HepG2 (cell line): ENCODE measurements around the gene ENO1. TPM values are rescaled to one million over a fixed set of nuclear protein-coding genes. Genes with fewer than 3 reads are reported as not detected.

Source experiments
- CEBPG ChIP-seq: IDR thresholded peaks from 2 replicates; pipeline ENCODE4 v1.6.1; 2016
- KAT7 ChIP-seq: IDR thresholded peaks from 2 replicates; pipeline ENCODE4 v1.6.1; 2018; ENCODE audit warnings: borderline replicate concordance, missing compliant biosample characterization
- NFKBIZ ChIP-seq: IDR thresholded peaks from 2 replicates; pipeline ENCODE4 v1.6.1; 2018; ENCODE audit warnings: missing genetic modification reagents, missing compliant biosample characterization
- NR3C1 ChIP-seq: sonication (generic); formaldehyde crosslinking; IDR thresholded peaks from 2 replicates; pipeline ENCODE4 v1.4.0; 2020; ENCODE audit warnings: missing genetic modification reagents
- PHF8 ChIP-seq: sonication (generic); formaldehyde crosslinking; IDR thresholded peaks from 2 replicates; pipeline ENCODE4 v1.5.0; 2020; ENCODE audit warnings: missing genetic modification reagents
- TCF12 ChIP-seq, 2 experiments: fragments of 450-650 bp in 1 of 2; sonication (generic) in 1 of 2; formaldehyde crosslinking in 1 of 2; IDR thresholded peaks; 2 replicates each; pipeline versions ENCODE4 v1.6.1 to v1.8.0; 2017 to 2022; ENCODE audit warnings: antibody characterized with exemption in 1 of 2, mild to moderate bottlenecking in 1 of 2, missing genetic modification reagents in 1 of 2, moderate library complexity in 1 of 2
- ZFP90 ChIP-seq: sonication (generic); formaldehyde crosslinking; IDR thresholded peaks from 2 replicates; pipeline ENCODE4 v1.8.0; 2022; ENCODE audit warnings: missing genetic modification reagents, mild to moderate bottlenecking, inconsistent platforms, borderline replicate concordance
- ZFP91 ChIP-seq: sonication (generic); formaldehyde crosslinking; IDR thresholded peaks from 2 replicates; pipeline ENCODE4 v1.9.0; 2022; ENCODE audit warnings: missing genetic modification reagents, mild to moderate bottlenecking, borderline replicate concordance
- ZNF205 ChIP-seq: IDR thresholded peaks from 2 replicates; pipeline ENCODE4 v1.6.1; 2018; ENCODE audit warnings: missing biosample characterization, missing genetic modification reagents
- ZNF460 ChIP-seq: sonication (generic); formaldehyde crosslinking; IDR thresholded peaks from 2 replicates; pipeline ENCODE4 v1.5.1; 2020; ENCODE audit warnings: missing genetic modification reagents, mild to moderate bottlenecking, borderline replicate concordance
- ZNF577 ChIP-seq: sonication (generic); formaldehyde crosslinking; IDR thresholded peaks from 2 replicates; pipeline ENCODE4 v1.4.0; 2020; ENCODE audit warnings: mild to moderate bottlenecking, low read depth, missing genetic modification reagents, borderline replicate concordance
- ZNF619 ChIP-seq: sonication (generic); formaldehyde crosslinking; IDR thresholded peaks from 2 replicates; pipeline ENCODE4 v1.4.0; 2020; ENCODE audit warnings: mild to moderate bottlenecking, missing genetic modification reagents
- ZNF784 ChIP-seq: sonication (generic); formaldehyde crosslinking; IDR thresholded peaks from 2 replicates; pipeline ENCODE4 v1.5.1; 2020; ENCODE audit warnings: missing genetic modification reagents, mild to moderate bottlenecking, borderline replicate concordance
- polyA plus RNA-seq, 8 experiments: library from polyadenylated mRNA; depleted of rRNA in 3 of 8; stranded (reverse) in 7 of 8; unstranded in 1 of 8; fragments of >200 nt; fragmentation: Illumina TruSeq in 4 of 8; extraction: Trizol in 4 of 8; gene quantifications; 2 replicates each; pipeline versions ENCODE4 v1.2.1 to v1.2.3, GENCODE V29; 2011 to 2016; ENCODE audit warnings: low read depth in 4 of 8, missing spikeins in 1 of 8, mixed read lengths in 1 of 8; ENCODE audit not compliant: insufficient read depth in 1 of 8
- total RNA-seq, 5 experiments: library from RNA; depleted of rRNA; stranded (reverse); fragments of >200 nt; fragmentation: Illumina TruSeq; extraction: Trizol; gene quantifications; 2 replicates each; pipeline ENCODE4 v1.2.3, GENCODE V29; 2016; ENCODE audit warnings: low read depth in 1 of 5
- TF ChIP-seq, protein P1 (sequence below): IDR thresholded peaks from 2 replicates; pipeline ENCODE4 v1.6.1; 2016; ENCODE audit warnings: low read depth, control low read depth
- TF ChIP-seq, protein P2 (sequence below): sonication (generic); formaldehyde crosslinking; IDR thresholded peaks from 2 replicates; pipeline ENCODE4 v1.9.0; 2021; ENCODE audit warnings: mild to moderate bottlenecking, missing genetic modification reagents
- TF ChIP-seq, protein P3 (sequence below): sonication (generic); formaldehyde crosslinking; IDR thresholded peaks from 2 replicates; pipeline ENCODE4 v1.4.0; 2020; ENCODE audit warnings: mild to moderate bottlenecking, low read depth, missing genetic modification reagents

Gene ENO1
- total and polyA plus RNA-seq, 2 of the 13 experiments (the other 11 are each of a cell fraction or from before 2014, with no cell fraction given), result 1,559 to 3,103 TPM

GRCh38 chr1:8908388-8909151 is 30.1 kb upstream of the ENO1 start (continued):
- TF ChIP-seq NFKBIZ, result 0 out of 2 replicates have a peak, but pooled peaks have one; percentile 25
- TF ChIP-seq PHF8 (CRISPR knock-in tag), result no peak
- no peak for TF ChIP-seq ZNF205
- TF ChIP-seq ZNF784 (CRISPR knock-in tag), result no peak
- no peak for TF ChIP-seq NR3C1
- no peak for TF ChIP-seq TCF12 (IDR thresholded peaks at IDR 0.05)
- TF ChIP-seq TCF12 (CRISPR knock-in tag; IDR thresholded peaks at IDR 0.05), result no peak
- TF ChIP-seq KAT7 (CRISPR knock-in tag), result 0 out of 2 replicates have a peak, but pooled peaks have one; percentile 47
- TF ChIP-seq, protein P1, sequence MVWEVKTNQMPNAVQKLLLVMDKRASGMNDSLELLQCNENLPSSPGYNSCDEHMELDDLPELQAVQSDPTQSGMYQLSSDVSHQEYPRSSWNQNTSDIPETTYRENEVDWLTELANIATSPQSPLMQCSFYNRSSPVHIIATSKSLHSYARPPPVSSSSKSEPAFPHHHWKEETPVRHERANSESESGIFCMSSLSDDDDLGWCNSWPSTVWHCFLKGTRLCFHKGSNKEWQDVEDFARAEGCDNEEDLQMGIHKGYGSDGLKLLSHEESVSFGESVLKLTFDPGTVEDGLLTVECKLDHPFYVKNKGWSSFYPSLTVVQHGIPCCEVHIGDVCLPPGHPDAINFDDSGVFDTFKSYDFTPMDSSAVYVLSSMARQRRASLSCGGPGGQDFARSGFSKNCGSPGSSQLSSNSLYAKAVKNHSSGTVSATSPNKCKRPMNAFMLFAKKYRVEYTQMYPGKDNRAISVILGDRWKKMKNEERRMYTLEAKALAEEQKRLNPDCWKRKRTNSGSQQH (CRISPR knock-in tag), result no peak
- TF ChIP-seq, protein P2, sequence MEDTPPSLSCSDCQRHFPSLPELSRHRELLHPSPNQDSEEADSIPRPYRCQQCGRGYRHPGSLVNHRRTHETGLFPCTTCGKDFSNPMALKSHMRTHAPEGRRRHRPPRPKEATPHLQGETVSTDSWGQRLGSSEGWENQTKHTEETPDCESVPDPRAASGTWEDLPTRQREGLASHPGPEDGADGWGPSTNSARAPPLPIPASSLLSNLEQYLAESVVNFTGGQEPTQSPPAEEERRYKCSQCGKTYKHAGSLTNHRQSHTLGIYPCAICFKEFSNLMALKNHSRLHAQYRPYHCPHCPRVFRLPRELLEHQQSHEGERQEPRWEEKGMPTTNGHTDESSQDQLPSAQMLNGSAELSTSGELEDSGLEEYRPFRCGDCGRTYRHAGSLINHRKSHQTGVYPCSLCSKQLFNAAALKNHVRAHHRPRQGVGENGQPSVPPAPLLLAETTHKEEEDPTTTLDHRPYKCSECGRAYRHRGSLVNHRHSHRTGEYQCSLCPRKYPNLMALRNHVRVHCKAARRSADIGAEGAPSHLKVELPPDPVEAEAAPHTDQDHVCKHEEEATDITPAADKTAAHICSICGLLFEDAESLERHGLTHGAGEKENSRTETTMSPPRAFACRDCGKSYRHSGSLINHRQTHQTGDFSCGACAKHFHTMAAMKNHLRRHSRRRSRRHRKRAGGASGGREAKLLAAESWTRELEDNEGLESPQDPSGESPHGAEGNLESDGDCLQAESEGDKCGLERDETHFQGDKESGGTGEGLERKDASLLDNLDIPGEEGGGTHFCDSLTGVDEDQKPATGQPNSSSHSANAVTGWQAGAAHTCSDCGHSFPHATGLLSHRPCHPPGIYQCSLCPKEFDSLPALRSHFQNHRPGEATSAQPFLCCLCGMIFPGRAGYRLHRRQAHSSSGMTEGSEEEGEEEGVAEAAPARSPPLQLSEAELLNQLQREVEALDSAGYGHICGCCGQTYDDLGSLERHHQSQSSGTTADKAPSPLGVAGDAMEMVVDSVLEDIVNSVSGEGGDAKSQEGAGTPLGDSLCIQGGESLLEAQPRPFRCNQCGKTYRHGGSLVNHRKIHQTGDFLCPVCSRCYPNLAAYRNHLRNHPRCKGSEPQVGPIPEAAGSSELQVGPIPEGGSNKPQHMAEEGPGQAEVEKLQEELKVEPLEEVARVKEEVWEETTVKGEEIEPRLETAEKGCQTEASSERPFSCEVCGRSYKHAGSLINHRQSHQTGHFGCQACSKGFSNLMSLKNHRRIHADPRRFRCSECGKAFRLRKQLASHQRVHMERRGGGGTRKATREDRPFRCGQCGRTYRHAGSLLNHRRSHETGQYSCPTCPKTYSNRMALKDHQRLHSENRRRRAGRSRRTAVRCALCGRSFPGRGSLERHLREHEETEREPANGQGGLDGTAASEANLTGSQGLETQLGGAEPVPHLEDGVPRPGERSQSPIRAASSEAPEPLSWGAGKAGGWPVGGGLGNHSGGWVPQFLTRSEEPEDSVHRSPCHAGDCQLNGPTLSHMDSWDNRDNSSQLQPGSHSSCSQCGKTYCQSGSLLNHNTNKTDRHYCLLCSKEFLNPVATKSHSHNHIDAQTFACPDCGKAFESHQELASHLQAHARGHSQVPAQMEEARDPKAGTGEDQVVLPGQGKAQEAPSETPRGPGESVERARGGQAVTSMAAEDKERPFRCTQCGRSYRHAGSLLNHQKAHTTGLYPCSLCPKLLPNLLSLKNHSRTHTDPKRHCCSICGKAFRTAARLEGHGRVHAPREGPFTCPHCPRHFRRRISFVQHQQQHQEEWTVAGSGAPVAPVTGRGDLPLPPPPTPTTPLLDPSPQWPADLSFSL, result no peak
- TF ChIP-seq ZNF577 (CRISPR knock-in tag), result no peak
- TF ChIP-seq ZNF619 (CRISPR knock-in tag), result no peak
- peak; percentile 44 for TF ChIP-seq CEBPG (CRISPR knock-in tag)
- TF ChIP-seq, protein P3, sequence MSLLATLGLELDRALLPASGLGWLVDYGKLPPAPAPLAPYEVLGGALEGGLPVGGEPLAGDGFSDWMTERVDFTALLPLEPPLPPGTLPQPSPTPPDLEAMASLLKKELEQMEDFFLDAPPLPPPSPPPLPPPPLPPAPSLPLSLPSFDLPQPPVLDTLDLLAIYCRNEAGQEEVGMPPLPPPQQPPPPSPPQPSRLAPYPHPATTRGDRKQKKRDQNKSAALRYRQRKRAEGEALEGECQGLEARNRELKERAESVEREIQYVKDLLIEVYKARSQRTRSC, result no peak
- TF ChIP-seq ZFP90 (CRISPR knock-in tag), result no peak
- TF ChIP-seq ZNF460, result no peak
- peak; percentile 83 for TF ChIP-seq ZFP91 (CRISPR knock-in tag)
